Suprapubic skin (tissue), 4 donors: ENCODE measurements around the gene TMEM181. TPM values are rescaled to one million over a fixed set of nuclear protein-coding genes. Genes with fewer than 3 reads are reported as not detected.

Experiments
- DNase-seq, 2 donors: peaks; one replicate each; pipeline ENCODE4 v3.0.0-alpha.2; 2019; ENCODE audit warnings: low spot score in 2 of 2
- H3K27ac ChIP-seq: fragments of 200-600 bp; sonication (generic); one replicate; pipeline ENCODE4 v1.5.1; 2019
- H3K27me3 ChIP-seq: fragments of 200-600 bp; sonication (generic); one replicate; pipeline ENCODE4 v1.5.1; 2019
- H3K36me3 ChIP-seq: fragments of 200-600 bp; sonication (generic); one replicate; pipeline ENCODE4 v1.5.1; 2019
- H3K4me1 ChIP-seq: fragments of 200-600 bp; sonication (generic); one replicate; pipeline ENCODE4 v1.5.1; 2019
- H3K4me3 ChIP-seq: fragments of 200-600 bp; sonication (generic); one replicate; pipeline ENCODE4 v1.5.1; 2019; ENCODE audit warnings: mild to moderate bottlenecking
- H3K9me3 ChIP-seq: fragments of 200-600 bp; sonication (generic); one replicate; pipeline ENCODE4 v1.5.1; 2019
- EP300 ChIP-seq: sonication (generic); formaldehyde crosslinking; IDR thresholded peaks from one replicate; pipeline ENCODE4 v1.6.1; 2017; ENCODE audit warnings: antibody characterized with exemption
- POLR2A ChIP-seq, 2 donors: fragments of 450-650 bp; IDR thresholded peaks; one replicate each; pipeline ENCODE4 v1.6.1; 2017; ENCODE audit warnings: antibody characterized with exemption in 2 of 2, mild to moderate bottlenecking in 2 of 2, moderate library complexity in 2 of 2
- POLR2AphosphoS5 ChIP-seq, 3 donors: sonication (generic); formaldehyde crosslinking; IDR thresholded peaks; one replicate each; pipeline ENCODE4 v1.6.1; 2017; ENCODE audit warnings: antibody characterized with exemption in 3 of 3
- WGBS: methylation state at CpG from one replicate; pipeline ENCODE4 v1.1.5; 2018; 5-methylcytosine and 5-hydroxymethylcytosine counted together
- total RNA-seq, 4 donors: library from RNA; depleted of rRNA; stranded (reverse); fragments of >200 nt; gene quantifications; one replicate each; pipeline ENCODE4 v1.1.0, GENCODE V29; 2016
- TF ChIP-seq, protein P1 (sequence below), 2 donors: fragments of 200-600 bp in 1 of 2; fragments of 450-650 bp in 1 of 2; sonication (generic) in 1 of 2; IDR thresholded peaks; one replicate each; pipeline ENCODE4 v1.5.1; 2016 to 2019; ENCODE audit warnings: antibody characterized with exemption in 2 of 2, mild to moderate bottlenecking in 1 of 2, moderate library complexity in 1 of 2

The TMEM181 gene
- total RNA-seq, 4 donors from 2014 or later: 17.5 to 24.7 (median 21.7) TPM

DNA sequence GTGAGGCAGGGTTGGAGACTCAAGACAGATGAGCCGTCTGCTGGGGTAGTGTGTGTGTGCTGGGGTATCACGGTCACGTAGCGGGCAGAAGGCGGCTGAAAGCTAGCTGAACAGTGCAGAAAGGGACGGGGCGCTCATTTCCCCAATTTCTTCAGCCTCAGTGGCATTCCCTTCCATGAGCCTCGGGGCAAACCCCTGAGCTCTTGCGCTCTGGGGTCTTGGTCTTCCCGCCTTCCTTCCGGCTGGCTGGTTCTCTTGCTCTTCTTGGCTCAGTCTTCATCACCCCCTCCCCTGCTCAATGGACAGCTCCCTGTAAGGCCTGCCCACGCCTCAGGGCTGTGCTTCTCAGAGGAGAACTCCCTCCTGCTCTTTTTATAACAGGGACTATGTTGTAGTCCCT lies 15.5 kb upstream of the TMEM181 start:
- WGBS: 85% methylated on average over 12 of the region's 12 CpGs
- TF ChIP-seq EP300 (no peak), POLR2A (IDR thresholded peaks at IDR 0.05) (no peak), POLR2AphosphoS5 (IDR thresholded peaks at IDR 0.05) (no peak)
- TF ChIP-seq, protein P1, sequence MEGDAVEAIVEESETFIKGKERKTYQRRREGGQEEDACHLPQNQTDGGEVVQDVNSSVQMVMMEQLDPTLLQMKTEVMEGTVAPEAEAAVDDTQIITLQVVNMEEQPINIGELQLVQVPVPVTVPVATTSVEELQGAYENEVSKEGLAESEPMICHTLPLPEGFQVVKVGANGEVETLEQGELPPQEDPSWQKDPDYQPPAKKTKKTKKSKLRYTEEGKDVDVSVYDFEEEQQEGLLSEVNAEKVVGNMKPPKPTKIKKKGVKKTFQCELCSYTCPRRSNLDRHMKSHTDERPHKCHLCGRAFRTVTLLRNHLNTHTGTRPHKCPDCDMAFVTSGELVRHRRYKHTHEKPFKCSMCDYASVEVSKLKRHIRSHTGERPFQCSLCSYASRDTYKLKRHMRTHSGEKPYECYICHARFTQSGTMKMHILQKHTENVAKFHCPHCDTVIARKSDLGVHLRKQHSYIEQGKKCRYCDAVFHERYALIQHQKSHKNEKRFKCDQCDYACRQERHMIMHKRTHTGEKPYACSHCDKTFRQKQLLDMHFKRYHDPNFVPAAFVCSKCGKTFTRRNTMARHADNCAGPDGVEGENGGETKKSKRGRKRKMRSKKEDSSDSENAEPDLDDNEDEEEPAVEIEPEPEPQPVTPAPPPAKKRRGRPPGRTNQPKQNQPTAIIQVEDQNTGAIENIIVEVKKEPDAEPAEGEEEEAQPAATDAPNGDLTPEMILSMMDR (IDR thresholded peaks at IDR 0.05): no peak
- Histone ChIP-seq H3K27me3 (peaks cover 4% of the 10 kb centered on the region), H3K9me3 (no peaks in the 10 kb centered on the region), H3K4me1 (no peaks in the 10 kb centered on the region), H3K36me3 (no peaks in the 10 kb centered on the region), H3K4me3 (no peak overlapping the region), H3K27ac (no peak overlapping the region)
- DNase-seq: no peak

DNA sequence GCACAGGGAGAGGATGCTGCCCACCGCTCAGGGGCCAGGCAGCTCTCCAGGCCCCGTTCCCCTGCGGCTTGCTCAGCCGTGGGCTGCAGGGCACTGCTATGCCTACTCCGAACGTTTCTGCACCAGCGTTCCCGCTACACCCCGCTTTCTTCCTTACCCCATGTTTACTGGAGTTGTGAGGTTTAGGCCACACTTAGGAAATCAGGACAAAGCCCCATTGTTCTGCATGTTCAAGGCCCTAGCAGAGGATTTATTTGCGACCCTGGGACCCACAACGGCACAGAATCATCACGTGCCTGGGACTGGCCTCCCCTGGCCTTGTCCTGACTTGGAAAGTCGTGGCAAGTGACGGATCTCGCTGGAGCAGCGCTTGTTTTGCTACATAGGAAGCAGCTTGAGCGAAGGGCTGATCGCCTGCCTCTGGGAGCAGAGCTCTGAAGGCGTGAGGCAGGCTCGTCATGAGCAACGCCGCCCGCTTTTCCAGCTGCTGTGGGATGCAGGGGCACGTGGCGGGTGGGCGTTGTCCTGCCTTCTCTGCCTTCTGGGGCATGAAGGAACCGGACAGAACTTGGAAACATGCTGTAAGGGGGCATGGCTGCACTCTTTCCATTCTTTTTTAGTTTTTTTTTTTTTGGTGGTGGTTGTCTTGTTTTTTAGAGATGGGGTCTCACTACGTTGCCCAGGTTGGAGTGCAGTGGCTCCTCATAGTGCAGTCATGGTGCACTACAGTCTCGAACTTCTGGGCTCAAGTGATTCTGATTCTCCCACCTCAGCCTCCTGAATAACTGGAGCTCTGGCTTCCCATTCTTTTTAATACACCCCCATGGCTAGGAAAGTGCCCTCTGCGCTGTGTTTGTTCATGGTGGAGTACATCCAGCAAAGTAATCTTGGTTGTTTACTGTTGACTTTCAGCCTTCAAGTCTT lies 14.6 kb upstream of the TMEM181 start:
- TF ChIP-seq, protein P1 (IDR thresholded peaks at IDR 0.05): no peak
- TF ChIP-seq POLR2A (IDR thresholded peaks at IDR 0.05) (no peak), EP300 (no peak), POLR2AphosphoS5 (IDR thresholded peaks at IDR 0.05) (no peak)
- Histone ChIP-seq H3K9me3 (no peaks in the 10 kb centered on the region), H3K27me3 (peaks cover 4% of the 10 kb centered on the region), H3K36me3 (no peaks in the 10 kb centered on the region), H3K4me3 (no peak overlapping the region), H3K4me1 (no peaks in the 10 kb centered on the region), H3K27ac (no peak overlapping the region)
- 76% methylated on average over 30 of the region's 30 CpGs for WGBS
- no peak for DNase-seq

DNA sequence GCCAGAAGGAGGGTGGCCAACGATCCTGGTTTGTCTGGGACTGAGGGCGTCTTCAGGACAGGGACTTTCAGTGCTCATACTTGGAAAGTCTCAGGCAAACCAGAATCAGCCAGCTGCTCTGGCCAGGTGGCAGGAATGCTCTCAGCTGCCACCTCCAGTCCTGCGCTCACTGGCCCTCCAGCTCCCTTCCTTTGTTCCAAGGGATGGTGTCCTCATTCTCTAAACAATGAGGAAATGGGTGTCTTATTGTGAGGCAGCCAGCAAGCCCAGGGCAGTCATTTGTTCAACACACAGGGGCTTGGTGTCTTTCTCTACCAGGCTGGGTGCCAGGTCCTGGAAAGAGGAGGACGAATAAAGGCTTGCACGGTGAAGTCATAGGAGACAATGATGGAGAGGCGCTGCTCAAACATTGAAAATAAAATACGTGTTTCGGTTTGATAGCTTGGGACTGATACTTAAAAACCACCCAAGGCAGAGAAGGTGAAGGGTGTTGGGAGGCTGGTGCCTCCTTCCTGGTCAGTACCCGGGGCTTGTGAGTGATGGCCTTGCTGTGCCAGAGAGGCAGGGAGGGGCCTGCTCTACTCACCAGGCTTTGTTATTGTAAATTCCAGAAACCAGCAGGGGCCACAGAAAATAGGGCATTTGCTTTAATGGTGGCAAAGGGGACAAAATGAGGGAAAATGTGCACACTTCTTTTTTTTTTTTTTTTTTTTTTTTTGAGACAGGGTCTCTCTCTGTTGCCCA lies 11.3 kb upstream of the TMEM181 start:
- Histone ChIP-seq H3K27ac (no peak overlapping the region), H3K4me3 (no peak overlapping the region), H3K4me1 (no peaks in the 10 kb centered on the region), H3K27me3 (no peaks in the 10 kb centered on the region), H3K36me3 (no peaks in the 10 kb centered on the region), H3K9me3 (no peaks in the 10 kb centered on the region)
- TF ChIP-seq EP300 (no peak), POLR2AphosphoS5 (IDR thresholded peaks at IDR 0.05) (no peak), POLR2A (IDR thresholded peaks at IDR 0.05) (no peak)
- TF ChIP-seq, protein P1 (IDR thresholded peaks at IDR 0.05): no peak
- DNase-seq: peak in 1 of 2 donors; percentile 69
- WGBS: 91% methylated on average over 9 of the region's 9 CpGs

DNA sequence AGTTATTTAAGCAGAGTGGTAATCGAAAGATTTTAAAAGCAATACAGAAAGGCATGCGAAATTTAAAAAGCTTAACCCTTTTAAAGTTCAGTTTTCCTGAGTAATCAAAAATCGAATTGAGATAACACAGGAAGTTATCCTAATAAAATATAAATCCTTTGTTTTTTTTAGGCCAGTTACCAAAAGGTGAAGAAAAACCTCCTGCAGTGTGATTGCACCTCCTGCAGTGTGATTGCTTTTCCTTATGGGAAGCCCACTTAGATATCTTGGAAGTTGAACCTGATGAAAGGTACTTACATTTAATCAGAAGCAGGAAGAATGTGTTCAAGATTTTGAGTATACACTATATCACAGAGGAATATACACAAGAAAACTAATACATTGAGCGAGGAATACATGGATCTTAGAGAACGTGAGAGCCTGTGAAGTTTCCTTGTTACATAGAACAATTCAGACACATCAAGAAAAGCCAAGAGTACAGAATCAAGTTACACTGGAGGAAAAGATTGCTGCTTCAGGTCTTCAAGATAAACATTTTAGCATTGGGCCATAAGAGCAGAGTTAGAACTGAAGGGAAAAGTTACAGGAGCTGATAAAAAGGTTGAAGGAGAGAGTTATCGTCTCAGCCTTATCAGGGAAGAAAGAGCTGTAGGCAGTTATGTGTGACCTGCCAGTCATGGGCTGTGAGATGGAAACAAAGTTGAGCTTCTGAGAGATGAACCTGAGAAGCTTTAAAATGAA lies 7.7 kb upstream of the TMEM181 start:
- no peaks in the 10 kb centered on the region for H3K27me3 ChIP-seq
- no peaks in the 10 kb centered on the region for H3K9me3 ChIP-seq
- no peak for TF ChIP-seq EP300
- TF ChIP-seq, protein P1 (IDR thresholded peaks at IDR 0.05): no peak
- no peak for TF ChIP-seq POLR2A (IDR thresholded peaks at IDR 0.05)
- TF ChIP-seq POLR2AphosphoS5 (IDR thresholded peaks at IDR 0.05): no peak
- no peak for DNase-seq
- H3K36me3 ChIP-seq: no peaks in the 10 kb centered on the region
- no peak overlapping the region for H3K27ac ChIP-seq
- H3K4me1 ChIP-seq: no peaks in the 10 kb centered on the region
- 79% methylated on average over 6 of the region's 6 CpGs for WGBS
- H3K4me3 ChIP-seq: no peak overlapping the region
